Esophagus squamous epithelium (tissue), 4 donors: ENCODE data around the gene GFI1B.
"Not testable (repeated sequence)": the region's sequence is repeated elsewhere in the genome, so short reads cannot be mapped to it uniquely, and the experiment has no call there.

ENCODE experiments used
- POLR2A ChIP-seq, 4 donors: fragments of 450-650 bp; IDR thresholded peaks; one replicate each; pipeline ENCODE4 v1.6.1; 2017; ENCODE audit warnings: antibody characterized with exemption in 4 of 4, mild to moderate bottlenecking in 4 of 4, moderate library complexity in 3 of 4
- TF ChIP-seq, protein P1 (sequence below), 6 experiments: fragments of 450-650 bp in 4 of 6; fragments of 200-600 bp in 2 of 6; sonication (generic) in 2 of 6; IDR thresholded peaks; one replicate each; pipeline ENCODE4 v1.5.1; 2016 to 2019; ENCODE audit warnings: antibody characterized with exemption in 6 of 6, mild to moderate bottlenecking in 4 of 6, moderate library complexity in 4 of 6

DNA sequence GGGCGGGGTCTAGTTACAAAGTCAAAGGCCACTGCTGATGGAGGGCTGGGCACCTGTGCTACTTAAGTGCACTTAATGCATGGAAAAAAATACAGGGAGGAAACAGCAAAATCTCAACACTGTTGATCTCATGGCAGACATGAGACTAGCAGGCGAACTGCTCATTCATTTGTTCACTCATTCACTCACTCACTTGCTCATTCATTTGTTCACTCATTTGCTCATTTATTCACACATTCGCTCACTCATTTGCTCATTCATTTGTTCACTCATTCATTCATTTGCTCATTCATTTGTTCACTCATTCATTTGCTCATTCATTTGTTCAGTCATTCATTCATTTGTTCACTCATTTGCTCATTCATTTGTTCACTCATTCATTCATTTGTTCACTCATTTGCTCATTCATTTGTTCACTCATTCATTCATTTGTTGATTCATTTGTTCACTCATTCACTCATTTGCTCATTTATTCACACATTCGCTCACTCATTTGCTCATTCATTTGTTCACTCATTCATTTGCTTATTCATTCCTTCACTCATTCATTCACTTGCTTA is 11.6 kb downstream of the GFI1B start:
- TF ChIP-seq, protein P1, sequence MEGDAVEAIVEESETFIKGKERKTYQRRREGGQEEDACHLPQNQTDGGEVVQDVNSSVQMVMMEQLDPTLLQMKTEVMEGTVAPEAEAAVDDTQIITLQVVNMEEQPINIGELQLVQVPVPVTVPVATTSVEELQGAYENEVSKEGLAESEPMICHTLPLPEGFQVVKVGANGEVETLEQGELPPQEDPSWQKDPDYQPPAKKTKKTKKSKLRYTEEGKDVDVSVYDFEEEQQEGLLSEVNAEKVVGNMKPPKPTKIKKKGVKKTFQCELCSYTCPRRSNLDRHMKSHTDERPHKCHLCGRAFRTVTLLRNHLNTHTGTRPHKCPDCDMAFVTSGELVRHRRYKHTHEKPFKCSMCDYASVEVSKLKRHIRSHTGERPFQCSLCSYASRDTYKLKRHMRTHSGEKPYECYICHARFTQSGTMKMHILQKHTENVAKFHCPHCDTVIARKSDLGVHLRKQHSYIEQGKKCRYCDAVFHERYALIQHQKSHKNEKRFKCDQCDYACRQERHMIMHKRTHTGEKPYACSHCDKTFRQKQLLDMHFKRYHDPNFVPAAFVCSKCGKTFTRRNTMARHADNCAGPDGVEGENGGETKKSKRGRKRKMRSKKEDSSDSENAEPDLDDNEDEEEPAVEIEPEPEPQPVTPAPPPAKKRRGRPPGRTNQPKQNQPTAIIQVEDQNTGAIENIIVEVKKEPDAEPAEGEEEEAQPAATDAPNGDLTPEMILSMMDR (IDR thresholded peaks at IDR 0.05) = not testable (repeated sequence)
- not testable (repeated sequence) for TF ChIP-seq POLR2A (IDR thresholded peaks at IDR 0.05)
